HG02943 (cell line): ENCODE measurements around the gene CYYR1.

Experiments
- ATAC-seq: cut with Tn5 transposase; IDR thresholded peaks from one replicate; pipeline ENCODE4 v1.9.1; 2021; ENCODE audit warnings: mild to moderate bottlenecking, low read depth, moderate library complexity; ENCODE audit not compliant: unreplicated experiment

The CYYR1 gene

GRCh38 chr21:26572702-26573381 lies at the start of gene CYYR1:
Gene CYYR1, minus strand, starts transcription at chr21:26573286. Its CDS starts 346 bp downstream, at chr21:26572940.
- no peak for ATAC-seq

- no peak for ATAC-seq
Observed at GRCh38 chr21:26617176-26617575, 44.1 kb upstream of the CYYR1 start.

GRCh38 chr21:26614251-26614650 lies 41.2 kb upstream of the CYYR1 start:
- no peak for ATAC-seq

- ATAC-seq = no peak
Observed at GRCh38 chr21:26599261-26599660, 26.2 kb upstream of the CYYR1 start.

- no peak for ATAC-seq
Observed at GRCh38 chr21:26597981-26598380, 24.9 kb upstream of the CYYR1 start.

GRCh38 chr21:26597031-26597430 lies 23.9 kb upstream of the CYYR1 start:
- no peak for ATAC-seq

GRCh38 chr21:26595971-26596370 lies 22.9 kb upstream of the CYYR1 start:
- ATAC-seq = no peak

- ATAC-seq = no peak
Observed at GRCh38 chr21:26593800-26594199, 20.7 kb upstream of the CYYR1 start.

- no peak for ATAC-seq
Observed at GRCh38 chr21:26591543-26591942, 18.5 kb upstream of the CYYR1 start.

- ATAC-seq = no peak
Observed at GRCh38 chr21:26588446-26588845, 15.4 kb upstream of the CYYR1 start.

- no peak for ATAC-seq
Observed at GRCh38 chr21:26587736-26588201, 14.7 kb upstream of the CYYR1 start.

- ATAC-seq = no peak
Observed at GRCh38 chr21:26583769-26584168, 10.7 kb upstream of the CYYR1 start.

- ATAC-seq = no peak
Observed at GRCh38 chr21:26581818-26582217, 8.7 kb upstream of the CYYR1 start.

GRCh38 chr21:26572076-26572701 lies 897 bp downstream of the CYYR1 start:
- ATAC-seq = no peak

- no peak for ATAC-seq
Observed at GRCh38 chr21:26570203-26570602, 2.9 kb downstream of the CYYR1 start.

- no peak for ATAC-seq
Observed at GRCh38 chr21:26565546-26565945, 7.5 kb downstream of the CYYR1 start.

GRCh38 chr21:26565111-26565510 lies 8.0 kb downstream of the CYYR1 start:
- ATAC-seq = no peak

GRCh38 chr21:26563856-26564503 lies 9.1 kb downstream of the CYYR1 start:
- ATAC-seq = no peak

- no peak for ATAC-seq
Observed at GRCh38 chr21:26560612-26561011, 12.5 kb downstream of the CYYR1 start.

GRCh38 chr21:26559099-26559498 lies 14.0 kb downstream of the CYYR1 start:
- ATAC-seq = no peak

- no peak for ATAC-seq
Observed at GRCh38 chr21:26557106-26557505, 16.0 kb downstream of the CYYR1 start.
